RWPE2 (cell line): ENCODE results near the gene MAP3K6.

ENCODE experiments used
- ATAC-seq: fragments of 200-7000 bp; cut with Tn5 transposase; 3 replicates; pipeline ENCODE4 v1.9.1; 2021; ENCODE audit warnings: low read depth
- DNase-seq: peaks from one replicate; pipeline ENCODE4 v3.0.0-alpha.2; 2020; ENCODE audit warnings: low spot score
- H3K27ac ChIP-seq: fragments of 450-650 bp; 2 replicates; pipeline ENCODE4 v1.5.1; 2017; ENCODE audit warnings: mild to moderate bottlenecking; ENCODE audit not compliant: poor library complexity, severe bottlenecking
- H3K27me3 ChIP-seq: fragments of 250-450 bp; sonication (Bioruptor Pico); 2 replicates; pipeline ENCODE4 v1.5.1; 2021; ENCODE audit warnings: mild to moderate bottlenecking, moderate library complexity; ENCODE audit not compliant: insufficient read depth, poor library complexity, severe bottlenecking
- H3K36me3 ChIP-seq: fragments of 250-450 bp; sonication (Bioruptor Pico); 2 replicates; pipeline ENCODE4 v1.5.1; 2020; ENCODE audit warnings: low read depth, mild to moderate bottlenecking, moderate library complexity
- H3K4me1 ChIP-seq: fragments of 250-450 bp; sonication (Bioruptor Pico); 2 replicates; pipeline ENCODE4 v1.5.1; 2021; ENCODE audit warnings: mild to moderate bottlenecking, moderate library complexity; ENCODE audit not compliant: insufficient read depth, poor library complexity, severe bottlenecking
- H3K4me3 ChIP-seq: fragments of 250-450 bp; sonication (Bioruptor Pico); 2 replicates; pipeline ENCODE4 v1.5.1; 2021; ENCODE audit warnings: mild to moderate bottlenecking, moderate library complexity; ENCODE audit not compliant: severe bottlenecking
- H3K9me3 ChIP-seq: fragments of 250-450 bp; sonication (Bioruptor Pico); 2 replicates; pipeline ENCODE4 v1.5.1; 2021; ENCODE audit warnings: mild to moderate bottlenecking, moderate library complexity; ENCODE audit not compliant: severe bottlenecking
- TF ChIP-seq, protein P1 (sequence below): fragments of 450-650 bp; IDR thresholded peaks from one replicate; pipeline ENCODE4 v1.5.1; 2017; ENCODE audit warnings: mild to moderate bottlenecking, moderate library complexity; ENCODE audit not compliant: poor library complexity, severe bottlenecking

MAP3K6 gene

GRCh38 chr1:27372808-27373690, 6.3 kb upstream of the MAP3K6 start:
- ATAC-seq = peak; percentile 24; the same call in 1 of the 3 replicates
- DNase-seq = peak; percentile 65
- TF ChIP-seq, protein P1, sequence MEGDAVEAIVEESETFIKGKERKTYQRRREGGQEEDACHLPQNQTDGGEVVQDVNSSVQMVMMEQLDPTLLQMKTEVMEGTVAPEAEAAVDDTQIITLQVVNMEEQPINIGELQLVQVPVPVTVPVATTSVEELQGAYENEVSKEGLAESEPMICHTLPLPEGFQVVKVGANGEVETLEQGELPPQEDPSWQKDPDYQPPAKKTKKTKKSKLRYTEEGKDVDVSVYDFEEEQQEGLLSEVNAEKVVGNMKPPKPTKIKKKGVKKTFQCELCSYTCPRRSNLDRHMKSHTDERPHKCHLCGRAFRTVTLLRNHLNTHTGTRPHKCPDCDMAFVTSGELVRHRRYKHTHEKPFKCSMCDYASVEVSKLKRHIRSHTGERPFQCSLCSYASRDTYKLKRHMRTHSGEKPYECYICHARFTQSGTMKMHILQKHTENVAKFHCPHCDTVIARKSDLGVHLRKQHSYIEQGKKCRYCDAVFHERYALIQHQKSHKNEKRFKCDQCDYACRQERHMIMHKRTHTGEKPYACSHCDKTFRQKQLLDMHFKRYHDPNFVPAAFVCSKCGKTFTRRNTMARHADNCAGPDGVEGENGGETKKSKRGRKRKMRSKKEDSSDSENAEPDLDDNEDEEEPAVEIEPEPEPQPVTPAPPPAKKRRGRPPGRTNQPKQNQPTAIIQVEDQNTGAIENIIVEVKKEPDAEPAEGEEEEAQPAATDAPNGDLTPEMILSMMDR = peak; percentile 12
- H3K27ac ChIP-seq = no peak overlapping the region
- H3K9me3 ChIP-seq = no peaks in the 10 kb centered on the region
- H3K27me3 ChIP-seq = no peaks in the 10 kb centered on the region
- no peaks in the 10 kb centered on the region for H3K4me1 ChIP-seq
- no peak overlapping the region for H3K4me3 ChIP-seq
- no peaks in the 10 kb centered on the region for H3K36me3 ChIP-seq

DNA sequence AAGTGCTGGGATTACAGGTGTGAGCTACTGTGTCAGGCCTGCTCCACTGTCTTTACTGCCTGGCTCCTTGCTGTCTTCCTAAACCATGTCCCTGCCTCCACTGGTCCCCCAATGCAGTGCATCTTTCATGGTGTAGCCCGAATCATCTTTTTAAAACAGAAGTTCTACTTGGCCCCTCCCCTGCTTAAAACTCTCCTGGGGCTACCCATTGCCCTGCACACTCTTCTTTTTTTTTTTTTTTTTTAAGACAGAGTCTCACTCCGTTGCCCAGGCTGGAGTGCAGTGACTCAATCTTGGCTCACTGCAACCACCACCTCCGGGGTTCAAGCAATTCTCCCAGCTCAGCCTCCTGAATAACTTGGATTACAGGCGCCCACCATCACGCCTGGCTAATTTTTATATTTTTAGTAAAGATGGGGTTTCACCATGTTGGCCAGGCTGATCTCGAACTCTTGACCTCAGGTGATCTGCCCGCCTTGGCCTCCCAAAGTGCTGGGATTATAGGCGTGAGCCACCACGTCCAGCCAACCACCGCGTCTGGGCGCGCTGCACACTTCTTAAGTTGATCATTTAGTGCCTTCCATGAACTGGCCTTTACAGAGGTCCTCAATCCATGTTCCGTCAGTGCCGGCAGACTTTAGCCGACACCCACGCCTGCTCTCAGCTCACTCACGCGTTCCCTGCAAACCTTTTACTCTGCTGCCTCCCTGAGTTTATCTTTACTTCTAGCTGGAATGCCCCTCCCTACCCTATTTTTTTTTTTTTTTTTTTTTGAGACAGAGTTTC, 5.5 kb upstream of the MAP3K6 start:
- Histone ChIP-seq H3K36me3 (no peaks in the 10 kb centered on the region), H3K27ac (no peak overlapping the region), H3K27me3 (no peaks in the 10 kb centered on the region), H3K9me3 (no peaks in the 10 kb centered on the region), H3K4me3 (no peak overlapping the region), H3K4me1 (peaks cover 3% of the 10 kb centered on the region)
- ATAC-seq (no peak), DNase-seq (no peak)
- TF ChIP-seq, protein P1 = no peak

GRCh38 chr1:27368869-27369582, 2.3 kb upstream of the MAP3K6 start:
- no peak for ATAC-seq
- DNase-seq = no peak
- Histone ChIP-seq H3K27ac (no peak overlapping the region), H3K4me1 (peaks cover 6% of the 10 kb centered on the region), H3K4me3 (no peak overlapping the region), H3K36me3 (peaks cover 8% of the 10 kb centered on the region), H3K9me3 (no peaks in the 10 kb centered on the region), H3K27me3 (no peaks in the 10 kb centered on the region)
- TF ChIP-seq, protein P1 = peak; percentile 41

- Histone ChIP-seq H3K36me3 (peaks cover 17% of the 10 kb centered on the region), H3K27me3 (no peaks in the 10 kb centered on the region), H3K4me3 (peak overlapping the region; percentile 82), H3K4me1 (peaks cover 6% of the 10 kb centered on the region), H3K9me3 (no peaks in the 10 kb centered on the region), H3K27ac (peak overlapping the region; percentile 91)
- TF ChIP-seq, protein P1 = no peak
- DNase-seq (no peak), ATAC-seq (peak; percentile 2; the same call in 2 of the 3 replicates)
Observed at GRCh38 chr1:27367160-27367650, 444 bp upstream of the MAP3K6 start.
